Fibroblast of mammary gland (primary cell): Measurements from ENCODE around the gene FCAMR.

Experiments
- DNase-seq: peaks from one replicate; pipeline ENCODE4 v3.0.0-alpha.2; 2010; ENCODE audit warnings: low read depth
- H3K4me3 ChIP-seq: 2 replicates; pipeline ENCODE4 v1.5.1; 2011; ENCODE audit warnings: low read depth, mild to moderate bottlenecking, low read length, moderate library complexity; ENCODE audit not compliant: control insufficient read depth
- CTCF ChIP-seq: conservative IDR thresholded peaks from 2 replicates; pipeline ENCODE4 v1.5.1; 2011; ENCODE audit warnings: low read depth, low read length, inconsistent platforms; ENCODE audit not compliant: control insufficient read depth, insufficient read depth

Gene FCAMR

GRCh38 chr1:206962272-206962671 is 8.0 kb downstream of the FCAMR start:
- no peak for TF ChIP-seq CTCF
- no peak for DNase-seq
- H3K4me3 ChIP-seq: no peak overlapping the region

- DNase-seq: no peak
- H3K4me3 ChIP-seq: no peak overlapping the region
- TF ChIP-seq CTCF: no peak
These were observed 8.6 kb downstream of the FCAMR start for GRCh38 chr1:206961668-206962067.

- no peak for DNase-seq
- no peak for TF ChIP-seq CTCF
- H3K4me3 ChIP-seq: no peak overlapping the region
These were observed 9.4 kb downstream of the FCAMR start for GRCh38 chr1:206960676-206961386.

GRCh38 chr1:206958144-206958543 is 12.1 kb downstream of the FCAMR start:
- no peak overlapping the region for H3K4me3 ChIP-seq
- no peak for DNase-seq

GRCh38 chr1:206957639-206958038 is 12.6 kb downstream of the FCAMR start:
- DNase-seq: no peak
- no peak for TF ChIP-seq CTCF
- H3K4me3 ChIP-seq: no peak overlapping the region

More at GRCh38 chr1:206958144-206958543, 12.1 kb downstream of the FCAMR start:
- TF ChIP-seq CTCF: no peak

- H3K4me3 ChIP-seq: no peak overlapping the region
- no peak for TF ChIP-seq CTCF
- DNase-seq: peak; percentile 60
These were observed 14.5 kb downstream of the FCAMR start for GRCh38 chr1:206955476-206956451.
